ENCODE results near the gene SLC5A3.

Gene SLC5A3

DNA sequence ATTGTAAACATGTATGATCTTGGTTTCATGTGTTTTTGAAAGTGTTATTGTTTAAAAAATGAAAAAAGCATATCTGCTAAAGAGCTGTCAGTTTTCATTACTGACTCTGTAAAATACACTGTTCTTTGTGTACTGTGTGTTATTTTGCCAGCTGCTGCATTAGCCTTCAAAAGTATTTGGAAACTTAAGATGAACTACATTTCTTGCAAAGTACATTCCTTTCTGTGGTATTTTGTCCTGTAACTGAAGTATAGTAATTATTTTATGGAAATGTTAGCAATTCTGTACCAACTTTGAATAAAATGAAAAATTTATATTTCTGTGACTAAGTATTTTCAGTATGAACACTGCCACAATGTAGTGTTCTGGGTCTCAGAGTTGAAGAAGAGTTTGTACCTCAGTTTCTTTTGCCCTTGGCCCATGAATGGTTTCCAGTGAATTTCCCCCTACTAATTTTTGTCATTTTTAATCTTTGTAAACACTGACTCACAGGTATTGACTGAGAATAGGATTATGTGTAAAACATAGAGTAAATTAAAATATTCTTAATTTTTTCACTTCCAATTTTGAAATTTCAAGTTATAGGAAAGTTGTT is 32.7 kb downstream of the SLC5A3 start:
- DNase-seq: no peak

GRCh38 chr21:34107606-34108005 is 34.2 kb downstream of the SLC5A3 start:
- DNase-seq: no peak

GRCh38 chr21:34109075-34109474 is 35.7 kb downstream of the SLC5A3 start:
- DNase-seq: no peak

DNA sequence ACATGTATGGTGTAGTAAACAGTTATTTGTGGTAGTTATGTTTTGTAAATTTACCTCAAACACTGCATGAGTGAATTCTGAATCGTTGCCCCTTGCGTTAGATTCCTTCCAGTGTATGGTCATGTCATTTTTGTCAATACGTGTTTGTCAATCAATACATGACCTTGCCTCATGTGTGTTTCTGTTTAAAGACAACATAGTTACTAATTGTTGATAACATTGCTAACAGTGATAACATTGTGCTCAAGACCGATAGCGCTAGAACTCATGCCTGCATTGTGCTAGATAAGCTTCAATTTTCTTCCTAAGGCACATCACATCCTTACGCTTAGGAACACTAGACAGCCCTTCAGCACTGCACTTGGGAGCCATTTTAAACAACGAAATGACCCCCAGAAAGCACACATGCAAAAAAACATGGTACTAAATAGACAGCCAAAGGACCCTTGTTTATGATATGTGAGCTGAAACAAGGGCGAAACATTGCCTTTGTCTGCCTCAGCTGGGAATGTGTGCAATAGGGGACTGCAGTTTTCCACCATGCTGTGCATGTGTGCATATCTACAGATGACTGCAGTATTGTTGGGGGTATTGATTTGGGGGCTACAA is 37.3 kb downstream of the SLC5A3 start:
- no peak for DNase-seq

- peak; percentile 11 for DNase-seq
Measured at GRCh38 chr21:34112316-34113033, 39.1 kb downstream of the SLC5A3 start.

DNA sequence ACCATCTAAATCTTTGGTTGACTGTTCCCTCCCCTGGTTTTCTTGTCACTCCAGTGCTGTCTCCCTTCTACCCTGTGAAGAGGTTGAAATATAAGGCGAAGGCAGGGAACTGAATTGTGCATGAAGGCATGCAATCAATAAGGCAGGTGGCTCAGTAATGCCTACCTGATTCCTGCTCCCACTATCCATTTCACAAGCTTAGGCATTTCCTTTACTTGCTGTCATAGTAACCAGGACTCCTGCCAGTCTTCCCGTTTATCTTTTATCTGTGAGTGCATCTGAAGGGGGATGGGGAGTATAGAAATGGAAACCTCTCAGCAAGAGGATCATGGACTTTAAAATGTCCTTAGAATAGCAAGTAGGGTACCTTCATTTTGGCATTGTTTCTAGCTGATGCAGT is 40.5 kb downstream of the SLC5A3 start:
- DNase-seq: no peak

GRCh38 chr21:34115160-34115559 is 41.8 kb downstream of the SLC5A3 start:
- DNase-seq: no peak

DNA sequence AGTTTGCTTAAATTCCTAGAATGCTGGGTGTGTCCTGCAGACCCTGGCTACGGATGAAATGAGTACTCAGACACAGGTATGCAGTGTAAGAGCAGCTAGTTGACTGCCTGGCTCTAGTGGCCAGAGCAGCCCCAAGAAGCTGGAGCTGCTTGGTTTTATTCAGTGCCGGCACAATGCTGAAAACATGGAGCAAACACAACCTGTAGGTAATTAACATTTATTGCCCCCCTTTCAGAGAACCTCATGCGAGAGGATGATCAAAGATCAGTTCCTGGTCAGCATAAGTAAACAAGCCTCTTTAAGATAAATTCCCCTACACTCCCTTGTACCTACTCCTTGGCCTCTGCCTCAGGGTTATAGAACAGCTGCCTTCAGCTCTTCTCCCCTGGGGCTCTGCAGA is 43.2 kb downstream of the SLC5A3 start:
- DNase-seq: no peak

GRCh38 chr21:34120867-34121266 is 47.5 kb downstream of the SLC5A3 start:
- DNase-seq: no peak

- DNase-seq: no peak
Measured at GRCh38 chr21:34122047-34122446, 48.7 kb downstream of the SLC5A3 start.
